ENCODE data around the gene SYTL5. TPM values are rescaled to one million over a fixed set of nuclear protein-coding genes. Genes with fewer than 3 reads are reported as not detected.

SYTL5 gene
- polyA plus RNA-seq, 2 of the 4 experiments (the other 2 are of a cell fraction): 0.79 to 1.1 TPM

DNA sequence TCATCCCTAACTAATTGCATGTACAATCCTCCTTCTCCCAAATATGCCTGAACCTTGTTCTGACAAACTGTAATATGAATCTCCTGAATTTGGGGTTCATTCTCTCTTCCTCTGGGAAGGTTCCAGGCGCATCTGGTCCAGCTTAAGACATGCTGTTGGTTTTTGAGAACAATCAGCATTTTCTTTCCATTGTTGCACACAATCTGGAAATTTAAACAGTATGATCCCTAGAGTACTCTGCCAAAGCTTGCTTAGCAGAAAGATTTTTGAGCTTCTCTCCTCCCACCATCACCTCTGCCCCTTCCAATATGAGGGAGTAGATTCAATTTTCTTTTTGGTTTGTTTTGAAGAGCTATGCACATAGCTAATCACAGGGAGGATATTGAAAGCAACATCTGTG is 164.2 kb downstream of the SYTL5 start (continued):
- no peak for TF ChIP-seq CHD2 (IDR thresholded peaks at IDR 0.05; ENCODE audit: low read length, partially characterized antibody)

DNA sequence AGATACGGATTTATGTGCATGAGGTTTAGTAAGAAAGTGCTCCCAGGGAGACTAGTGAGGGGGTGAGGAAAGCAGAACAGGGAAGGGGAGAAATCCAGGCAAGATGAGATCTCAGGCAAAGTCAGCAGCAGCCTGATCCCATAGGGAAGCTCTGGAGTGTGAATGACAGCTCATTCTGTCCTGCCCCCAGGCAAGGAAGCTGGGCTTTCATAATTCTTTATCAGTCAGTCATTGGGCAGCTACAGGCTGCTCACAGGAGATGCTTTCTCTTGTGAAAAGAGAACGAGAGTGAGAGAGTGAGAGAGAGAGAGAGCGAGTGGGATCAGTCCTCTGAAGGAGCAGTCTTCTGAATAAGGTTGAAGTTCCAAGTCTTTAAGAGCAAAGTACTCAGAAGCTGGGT is 166.2 kb downstream of the SYTL5 start:
- 56% methylated on average over 3 of the region's 3 CpGs for WGBS (ENCODE audit: missing lambda C conversion rate)
- Histone ChIP-seq H3K27ac (no peak overlapping the region), H3K4me3 (no peak overlapping the region), H3K4me2 (no peak overlapping the region), H3K4me1 (no peaks in the 10 kb centered on the region), H3K9me3 (no peaks in the 10 kb centered on the region)
- no peak for FAIRE-seq
- TF ChIP-seq, protein P1, sequence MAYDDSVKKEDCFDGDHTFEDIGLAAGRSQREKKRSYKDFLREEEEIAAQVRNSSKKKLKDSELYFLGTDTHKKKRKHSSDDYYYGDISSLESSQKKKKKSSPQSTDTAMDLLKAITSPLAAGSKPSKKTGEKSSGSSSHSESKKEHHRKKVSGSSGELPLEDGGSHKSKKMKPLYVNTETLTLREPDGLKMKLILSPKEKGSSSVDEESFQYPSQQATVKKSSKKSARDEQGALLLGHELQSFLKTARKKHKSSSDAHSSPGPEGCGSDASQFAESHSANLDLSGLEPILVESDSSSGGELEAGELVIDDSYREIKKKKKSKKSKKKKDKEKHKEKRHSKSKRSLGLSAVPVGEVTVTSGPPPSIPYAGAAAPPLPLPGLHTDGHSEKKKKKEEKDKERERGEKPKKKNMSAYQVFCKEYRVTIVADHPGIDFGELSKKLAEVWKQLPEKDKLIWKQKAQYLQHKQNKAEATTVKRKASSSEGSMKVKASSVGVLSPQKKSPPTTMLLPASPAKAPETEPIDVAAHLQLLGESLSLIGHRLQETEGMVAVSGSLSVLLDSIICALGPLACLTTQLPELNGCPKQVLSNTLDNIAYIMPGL (CRISPR knock-in tag; IDR thresholded peaks at IDR 0.05; ENCODE audit: borderline replicate concordance): no peak
- TF ChIP-seq CEBPB (IDR thresholded peaks at IDR 0.05) (no peak), ZFP36 (IDR thresholded peaks at IDR 0.05; ENCODE audit: borderline replicate concordance, partially characterized antibody) (no peak), ZSCAN20 (CRISPR knock-in tag; IDR thresholded peaks at IDR 0.05) (no peak), SMC3 (IDR thresholded peaks at IDR 0.05) (no peak), KDM5A (IDR thresholded peaks at IDR 0.05) (no peak), SREBF2 (IDR thresholded peaks at IDR 0.05) (no peak), EHF (CRISPR knock-in tag; IDR thresholded peaks at IDR 0.05) (no peak), FOSL2 (IDR thresholded peaks at IDR 0.05) (no peak), FOSL2 (CRISPR knock-in tag; IDR thresholded peaks at IDR 0.05) (no peak), NPAS2 (CRISPR knock-in tag; IDR thresholded peaks at IDR 0.05; ENCODE audit: borderline replicate concordance) (no peak), ZNF302 (CRISPR knock-in tag; IDR thresholded peaks at IDR 0.05) (no peak), HOXB5 (CRISPR knock-in tag; IDR thresholded peaks at IDR 0.05) (no peak), FOSB (CRISPR knock-in tag; IDR thresholded peaks at IDR 0.05) (no peak), MAZ (IDR thresholded peaks at IDR 0.05; ENCODE audit: borderline replicate concordance, low read depth, low read length) (no peak), ESRRA (IDR thresholded peaks at IDR 0.05; ENCODE audit: borderline replicate concordance, low read length) (no peak), HOXA7 (CRISPR knock-in tag; IDR thresholded peaks at IDR 0.05) (no peak)
- TF ChIP-seq, protein P2, sequence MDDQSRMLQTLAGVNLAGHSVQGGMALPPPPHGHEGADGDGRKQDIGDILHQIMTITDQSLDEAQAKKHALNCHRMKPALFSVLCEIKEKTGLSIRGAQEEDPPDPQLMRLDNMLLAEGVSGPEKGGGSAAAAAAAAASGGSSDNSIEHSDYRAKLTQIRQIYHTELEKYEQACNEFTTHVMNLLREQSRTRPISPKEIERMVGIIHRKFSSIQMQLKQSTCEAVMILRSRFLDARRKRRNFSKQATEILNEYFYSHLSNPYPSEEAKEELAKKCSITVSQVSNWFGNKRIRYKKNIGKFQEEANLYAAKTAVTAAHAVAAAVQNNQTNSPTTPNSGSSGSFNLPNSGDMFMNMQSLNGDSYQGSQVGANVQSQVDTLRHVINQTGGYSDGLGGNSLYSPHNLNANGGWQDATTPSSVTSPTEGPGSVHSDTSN (IDR thresholded peaks at IDR 0.05): no peak
- TF ChIP-seq, protein P3, sequence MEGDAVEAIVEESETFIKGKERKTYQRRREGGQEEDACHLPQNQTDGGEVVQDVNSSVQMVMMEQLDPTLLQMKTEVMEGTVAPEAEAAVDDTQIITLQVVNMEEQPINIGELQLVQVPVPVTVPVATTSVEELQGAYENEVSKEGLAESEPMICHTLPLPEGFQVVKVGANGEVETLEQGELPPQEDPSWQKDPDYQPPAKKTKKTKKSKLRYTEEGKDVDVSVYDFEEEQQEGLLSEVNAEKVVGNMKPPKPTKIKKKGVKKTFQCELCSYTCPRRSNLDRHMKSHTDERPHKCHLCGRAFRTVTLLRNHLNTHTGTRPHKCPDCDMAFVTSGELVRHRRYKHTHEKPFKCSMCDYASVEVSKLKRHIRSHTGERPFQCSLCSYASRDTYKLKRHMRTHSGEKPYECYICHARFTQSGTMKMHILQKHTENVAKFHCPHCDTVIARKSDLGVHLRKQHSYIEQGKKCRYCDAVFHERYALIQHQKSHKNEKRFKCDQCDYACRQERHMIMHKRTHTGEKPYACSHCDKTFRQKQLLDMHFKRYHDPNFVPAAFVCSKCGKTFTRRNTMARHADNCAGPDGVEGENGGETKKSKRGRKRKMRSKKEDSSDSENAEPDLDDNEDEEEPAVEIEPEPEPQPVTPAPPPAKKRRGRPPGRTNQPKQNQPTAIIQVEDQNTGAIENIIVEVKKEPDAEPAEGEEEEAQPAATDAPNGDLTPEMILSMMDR (IDR thresholded peaks at IDR 0.05): no peak
- TF ChIP-seq, protein P4, sequence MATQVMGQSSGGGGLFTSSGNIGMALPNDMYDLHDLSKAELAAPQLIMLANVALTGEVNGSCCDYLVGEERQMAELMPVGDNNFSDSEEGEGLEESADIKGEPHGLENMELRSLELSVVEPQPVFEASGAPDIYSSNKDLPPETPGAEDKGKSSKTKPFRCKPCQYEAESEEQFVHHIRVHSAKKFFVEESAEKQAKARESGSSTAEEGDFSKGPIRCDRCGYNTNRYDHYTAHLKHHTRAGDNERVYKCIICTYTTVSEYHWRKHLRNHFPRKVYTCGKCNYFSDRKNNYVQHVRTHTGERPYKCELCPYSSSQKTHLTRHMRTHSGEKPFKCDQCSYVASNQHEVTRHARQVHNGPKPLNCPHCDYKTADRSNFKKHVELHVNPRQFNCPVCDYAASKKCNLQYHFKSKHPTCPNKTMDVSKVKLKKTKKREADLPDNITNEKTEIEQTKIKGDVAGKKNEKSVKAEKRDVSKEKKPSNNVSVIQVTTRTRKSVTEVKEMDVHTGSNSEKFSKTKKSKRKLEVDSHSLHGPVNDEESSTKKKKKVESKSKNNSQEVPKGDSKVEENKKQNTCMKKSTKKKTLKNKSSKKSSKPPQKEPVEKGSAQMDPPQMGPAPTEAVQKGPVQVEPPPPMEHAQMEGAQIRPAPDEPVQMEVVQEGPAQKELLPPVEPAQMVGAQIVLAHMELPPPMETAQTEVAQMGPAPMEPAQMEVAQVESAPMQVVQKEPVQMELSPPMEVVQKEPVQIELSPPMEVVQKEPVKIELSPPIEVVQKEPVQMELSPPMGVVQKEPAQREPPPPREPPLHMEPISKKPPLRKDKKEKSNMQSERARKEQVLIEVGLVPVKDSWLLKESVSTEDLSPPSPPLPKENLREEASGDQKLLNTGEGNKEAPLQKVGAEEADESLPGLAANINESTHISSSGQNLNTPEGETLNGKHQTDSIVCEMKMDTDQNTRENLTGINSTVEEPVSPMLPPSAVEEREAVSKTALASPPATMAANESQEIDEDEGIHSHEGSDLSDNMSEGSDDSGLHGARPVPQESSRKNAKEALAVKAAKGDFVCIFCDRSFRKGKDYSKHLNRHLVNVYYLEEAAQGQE (IDR thresholded peaks at IDR 0.05): no peak
- TF ChIP-seq, protein P5, sequence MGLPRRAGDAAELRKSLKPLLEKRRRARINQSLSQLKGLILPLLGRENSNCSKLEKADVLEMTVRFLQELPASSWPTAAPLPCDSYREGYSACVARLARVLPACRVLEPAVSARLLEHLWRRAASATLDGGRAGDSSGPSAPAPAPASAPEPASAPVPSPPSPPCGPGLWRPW (IDR thresholded peaks at IDR 0.05): no peak
- no peak for DNase-seq (ENCODE audit: low read depth in 1 of 2, low spot score in 1 of 2)
- no peak for ATAC-seq
- CTCF ChIA-PET: interaction anchor here (0.7 to 1.2 kb wide), 3 partner anchors 98 to 246 kb away, joined by 3 to 8 read pairs (median 4); no protein-coding TSS in a partner anchor
- POLR2A ChIA-PET: no interaction called here

Data from A549 (cell line).